Naive thymus-derived CD8-positive, alpha-beta T cell (primary cell): ENCODE results near the gene CREG2. TPM values are rescaled to one million over a fixed set of nuclear protein-coding genes. Genes with fewer than 3 reads are reported as not detected.

ENCODE experiments used
- ATAC-seq, 2 donors: fragments of 150-1000 bp; cut with Tn5 transposase in 1 of 2; sonication (Bioruptor Pico), chemical (Tn5 transposase) in 1 of 2; 1 replicate in 1 of 2; 2 replicates in 1 of 2; pipeline ENCODE4 v1.10.0; 2021; ENCODE audit warnings: mild to moderate bottlenecking in 2 of 2, moderate library complexity in 2 of 2
- POLR2A ChIA-PET: fragments of 350-600 bp; sonication (Branson Sonifier 250); formaldehyde crosslinking; loops from one replicate; lab custom pipeline; 2021; ENCODE audit warnings: antibody characterized with exemption; lab: Charles Lee
- DNase-seq, 10 donors: peaks; one replicate each; pipeline versions ENCODE4 v3.0.0 to v3.0.0-alpha.2; 2020 to 2022
- H3K27ac Mint-ChIP-seq, 10 donors: one replicate each; pipeline ENCODE4 v1.8.0; 2020 to 2022; ENCODE audit warnings: mild to moderate bottlenecking in 10 of 10, mixed read lengths in 10 of 10, moderate library complexity in 4 of 10, inconsistent platforms in 1 of 10
- H3K27me3 Mint-ChIP-seq, 5 donors: one replicate each; pipeline ENCODE4 v1.8.0; 2021 to 2022; ENCODE audit warnings: mixed read lengths in 5 of 5
- H3K36me3 Mint-ChIP-seq, 3 donors: one replicate each; pipeline ENCODE4 v1.8.0; 2020 to 2022; ENCODE audit warnings: mixed read lengths in 3 of 3, mild to moderate bottlenecking in 2 of 3, inconsistent platforms in 1 of 3
- H3K4me1 Mint-ChIP-seq, 4 donors: one replicate each; pipeline ENCODE4 v1.8.0; 2021 to 2022; ENCODE audit warnings: mixed read lengths in 4 of 4
- H3K4me3 Mint-ChIP-seq, 10 donors: one replicate each; pipeline ENCODE4 v1.8.0; 2020 to 2022; ENCODE audit warnings: mild to moderate bottlenecking in 10 of 10, mixed read lengths in 10 of 10, moderate library complexity in 6 of 10, inconsistent platforms in 1 of 10
- H3K9me3 Mint-ChIP-seq, 9 donors: one replicate each; pipeline ENCODE4 v1.8.0; 2020 to 2022; ENCODE audit warnings: mixed read lengths in 9 of 9, mild to moderate bottlenecking in 3 of 9, inconsistent platforms in 1 of 9, moderate library complexity in 1 of 9
- polyA plus RNA-seq, 3 donors: library from polyadenylated mRNA; unstranded; fragments of 300-500 nt; fragmentation: Illumina TruSeq; gene quantifications; one replicate each; pipeline ENCODE4 v1.2.3, GENCODE V29; 2021
- total RNA-seq, 8 experiments: library from RNA in 2 of 8; stranded (reverse) in 2 of 8; gene quantifications; one replicate each; pipeline ENCODE4 v1.2.3 and lab custom pipeline; 2021 to 2026

The CREG2 gene
- total and polyA plus RNA-seq, 5 experiments from 2014 or later: not detected

- ATAC-seq (peak; percentile 72 to 75), DNase-seq (peak; percentile 82 to 94 (median 88))
- Mint-ChIP-seq H3K27ac (peak within 1 kb of the TSS; percentile 89 to 99 (median 98)), H3K9me3 (no peaks in the 10 kb centered on the region), H3K4me1 (peaks cover 33 to 83% (median 75%) of the 10 kb centered on the region in 4 donors), H3K27me3 (no peaks in the 10 kb centered on the region), H3K4me3 (peak within 1 kb of the TSS; percentile 86 to 100 (median 97)), H3K36me3 (peaks cover 0 to 21% (median 3%) of the 10 kb centered on the region in 3 donors)
- POLR2A ChIA-PET: interaction anchor here (0.5 to 6.8 kb wide), 18 partner anchors 9 to 693 kb away, joined by 3 to 94 read pairs (median 4); partner anchors contain the start of genes CNOT11 and RPL31
Measured at GRCh38 chr2:101308432-101309210, 78.7 kb downstream of the CREG2 start, which contains the start of gene RNF149. RNF149 (minus strand) TSS chr2:101308701; CDS start chr2:101308588, 113 bp downstream.

- H3K9me3 Mint-ChIP-seq: no peaks in the 10 kb centered on the region
- DNase-seq (peak in 3 of 10 donors; percentile 22 to 63 (median 35)), ATAC-seq (peak; percentile 15 to 19)
- H3K27ac Mint-ChIP-seq: peak overlapping the region; percentile 89 to 99 (median 98)
- peaks cover 0 to 24% (median 3%) of the 10 kb centered on the region in 3 donors for H3K36me3 Mint-ChIP-seq
- POLR2A ChIA-PET: interaction anchor here (0.7 to 6.8 kb wide), 10 partner anchors 9 to 306 kb away, joined by 3 to 94 read pairs (median 8); partner anchors contain the start of genes CNOT11 and RPL31
- peak overlapping the region; percentile 86 to 100 (median 97) for H3K4me3 Mint-ChIP-seq
- peaks cover 33 to 82% (median 78%) of the 10 kb centered on the region in 4 donors for H3K4me1 Mint-ChIP-seq
- H3K27me3 Mint-ChIP-seq: no peaks in the 10 kb centered on the region
Measured at GRCh38 chr2:101307950-101308431, 79.3 kb downstream of the CREG2 start.

DNA sequence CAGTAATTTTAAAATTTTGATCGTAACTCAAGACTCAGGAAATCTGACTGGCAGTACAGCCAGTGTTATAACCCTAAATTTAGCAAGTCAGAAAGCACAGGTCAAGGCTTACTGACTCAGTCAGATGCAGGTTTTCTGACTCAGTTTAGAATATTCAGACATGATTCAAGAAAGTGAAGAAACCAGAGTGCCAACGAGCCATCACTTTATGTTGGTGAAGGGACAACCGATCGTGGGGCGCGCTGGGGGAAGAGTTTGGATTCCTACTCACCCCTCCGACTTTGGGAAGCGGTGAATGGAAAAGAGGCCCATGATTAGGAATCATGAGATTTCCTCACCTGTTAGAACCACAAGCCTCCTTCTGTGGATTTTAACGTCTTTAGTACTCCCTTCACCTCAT is 79.8 kb downstream of the CREG2 start:
- H3K9me3 Mint-ChIP-seq: no peaks in the 10 kb centered on the region
- no peaks in the 10 kb centered on the region for H3K27me3 Mint-ChIP-seq
- POLR2A ChIA-PET: interaction anchor here (1.5 to 6.8 kb wide), 3 partner anchors 8 to 21 kb away, joined by 7 to 94 read pairs (median 9); no protein-coding TSS in a partner anchor
- H3K36me3 Mint-ChIP-seq: peaks cover 0 to 29% (median 3%) of the 10 kb centered on the region in 3 donors
- peak overlapping the region; percentile 89 to 99 (median 98) for H3K27ac Mint-ChIP-seq
- ATAC-seq (no peak), DNase-seq (peak in 3 of 10 donors; percentile 12 to 20 (median 12))
- peaks cover 35 to 83% (median 79%) of the 10 kb centered on the region in 4 donors for H3K4me1 Mint-ChIP-seq
- H3K4me3 Mint-ChIP-seq: peak overlapping the region; percentile 86 to 100 (median 97)

DNA sequence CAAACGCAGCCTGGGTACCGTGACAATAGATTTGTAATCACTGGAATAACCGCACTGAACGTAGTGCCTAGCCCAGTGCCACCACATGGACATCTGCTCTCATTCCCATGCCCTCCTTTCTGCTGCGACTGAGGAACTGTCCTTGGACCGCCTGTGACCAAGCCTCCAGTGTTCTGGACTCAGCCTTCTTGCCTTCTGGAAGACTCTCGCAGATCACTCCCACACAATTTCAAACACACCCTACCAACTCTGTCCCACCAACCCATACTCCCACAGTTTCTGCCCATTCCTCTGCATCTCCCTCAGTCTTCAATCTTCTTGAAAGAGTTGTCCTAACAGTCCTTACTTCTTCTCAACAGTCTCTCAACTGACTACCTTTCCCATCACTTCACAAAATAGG is 80.9 kb downstream of the CREG2 start:
- peaks cover 34 to 84% (median 81%) of the 10 kb centered on the region in 4 donors for H3K4me1 Mint-ChIP-seq
- POLR2A ChIA-PET: interaction anchor here (0.9 to 6.8 kb wide), 6 partner anchors 8 to 55 kb away, joined by 3 to 94 read pairs (median 3); no protein-coding TSS in a partner anchor
- ATAC-seq: peak in 1 of 2 donors; percentile 2
- H3K9me3 Mint-ChIP-seq: no peaks in the 10 kb centered on the region
- H3K27me3 Mint-ChIP-seq: no peaks in the 10 kb centered on the region
- peak overlapping the region; percentile 89 to 99 (median 98) for H3K27ac Mint-ChIP-seq
- DNase-seq: no peak
- H3K36me3 Mint-ChIP-seq: peaks cover 0 to 38% (median 3%) of the 10 kb centered on the region in 3 donors
- peak overlapping the region; percentile 86 to 100 (median 97) for H3K4me3 Mint-ChIP-seq

- Mint-ChIP-seq H3K4me3 (peak overlapping the region; percentile 86 to 100 (median 97)), H3K4me1 (peaks cover 33 to 84% (median 80%) of the 10 kb centered on the region in 4 donors), H3K27ac (peak overlapping the region; percentile 89 to 99 (median 98)), H3K9me3 (no peaks in the 10 kb centered on the region), H3K27me3 (no peaks in the 10 kb centered on the region), H3K36me3 (peaks cover 0 to 39% (median 3%) of the 10 kb centered on the region in 3 donors)
- DNase-seq: no peak
- ATAC-seq: no peak
- POLR2A ChIA-PET: interaction anchor here (1.4 to 2.1 kb wide), 2 partner anchors 23 to 54 kb away, joined by 3 to 7 read pairs; no protein-coding TSS in a partner anchor
Measured at GRCh38 chr2:101305492-101306078, 81.7 kb downstream of the CREG2 start.

GRCh38 chr2:101305035-101305434 is 82.3 kb downstream of the CREG2 start:
- peaks cover 30 to 84% (median 80%) of the 10 kb centered on the region in 4 donors for H3K4me1 Mint-ChIP-seq
- DNase-seq (no peak), ATAC-seq (no peak)
- POLR2A ChIA-PET: interaction anchor here (1.4 to 2.1 kb wide), 2 partner anchors 23 to 53 kb away, joined by 3 to 7 read pairs; no protein-coding TSS in a partner anchor
- peak overlapping the region; percentile 89 to 99 (median 98) for H3K27ac Mint-ChIP-seq
- no peaks in the 10 kb centered on the region for H3K9me3 Mint-ChIP-seq
- no peaks in the 10 kb centered on the region for H3K27me3 Mint-ChIP-seq
- H3K36me3 Mint-ChIP-seq: peaks cover 0 to 39% (median 3%) of the 10 kb centered on the region in 3 donors
- peak overlapping the region; percentile 86 to 100 (median 97) for H3K4me3 Mint-ChIP-seq

- ATAC-seq: no peak
- Mint-ChIP-seq H3K36me3 (peaks cover 0 to 45% (median 3%) of the 10 kb centered on the region in 3 donors), H3K4me3 (peak overlapping the region in 9 of 10 donors; percentile 29 to 100 (median 70)), H3K4me1 (peaks cover 38 to 86% (median 80%) of the 10 kb centered on the region in 4 donors), H3K27me3 (no peaks in the 10 kb centered on the region), H3K27ac (peak overlapping the region; percentile 29 to 99 (median 88)), H3K9me3 (no peaks in the 10 kb centered on the region)
- no peak for DNase-seq
- POLR2A ChIA-PET: interaction anchor here (0.5 to 1.3 kb wide), 2 partner anchors 11 to 25 kb away, joined by 3 to 4 read pairs; no protein-coding TSS in a partner anchor
Measured at GRCh38 chr2:101303688-101304087, 83.6 kb downstream of the CREG2 start.

DNA sequence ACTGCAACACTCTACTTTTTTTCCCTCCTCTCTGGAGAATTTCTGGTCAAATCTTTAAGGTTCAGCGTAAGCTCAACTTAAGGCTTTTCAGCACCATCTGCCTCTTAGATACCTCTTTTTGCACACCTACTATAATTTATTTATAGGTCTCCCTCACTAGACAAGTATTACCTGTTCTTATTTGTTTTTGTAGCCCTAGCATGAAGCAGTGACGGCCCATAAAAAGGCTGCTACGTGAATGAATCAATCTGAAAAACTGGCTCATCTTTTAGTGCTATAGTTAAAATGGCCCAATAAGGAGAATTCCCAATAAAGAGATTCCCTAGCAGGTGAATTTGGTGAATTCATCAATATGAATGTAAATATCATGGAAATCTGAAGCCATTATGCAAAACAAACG is 85.3 kb downstream of the CREG2 start:
- peaks cover 44 to 96% (median 92%) of the 10 kb centered on the region in 4 donors for H3K4me1 Mint-ChIP-seq
- peaks cover 0 to 49% (median 3%) of the 10 kb centered on the region in 3 donors for H3K36me3 Mint-ChIP-seq
- peak overlapping the region in 6 of 10 donors; percentile 1 to 59 (median 32) for H3K4me3 Mint-ChIP-seq
- H3K27ac Mint-ChIP-seq: peak overlapping the region in 8 of 10 donors; percentile 40 to 76 (median 60)
- no peaks in the 10 kb centered on the region for H3K9me3 Mint-ChIP-seq
- POLR2A ChIA-PET: no interaction called here
- H3K27me3 Mint-ChIP-seq: no peaks in the 10 kb centered on the region
- ATAC-seq (no peak), DNase-seq (no peak)

DNA sequence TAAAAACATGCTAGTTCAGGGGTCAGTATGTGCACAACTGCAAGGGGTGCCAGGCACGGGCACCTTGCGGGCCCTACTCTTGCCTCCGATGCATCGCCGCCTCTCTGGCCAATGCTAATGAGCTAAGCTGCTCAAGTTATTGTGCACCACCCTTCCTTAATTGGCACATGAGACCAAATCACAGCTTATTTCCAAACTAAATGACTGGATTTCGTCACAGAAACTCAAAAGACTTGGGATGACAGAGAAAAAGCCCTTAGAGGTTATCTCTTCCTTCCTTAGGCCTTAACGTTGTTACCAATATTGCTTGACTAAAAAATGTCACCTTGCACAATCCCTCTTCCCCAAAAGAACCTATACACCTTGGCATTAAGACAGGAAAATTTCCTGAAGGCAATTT is 86.5 kb downstream of the CREG2 start:
- H3K36me3 Mint-ChIP-seq: peaks cover 0 to 57% (median 0%) of the 10 kb centered on the region in 3 donors
- peak overlapping the region in 9 of 10 donors; percentile 14 to 88 (median 44) for H3K27ac Mint-ChIP-seq
- no peaks in the 10 kb centered on the region for H3K9me3 Mint-ChIP-seq
- POLR2A ChIA-PET: interaction anchor here (1.0 kb wide), 1 partner anchor 28 kb away, joined by 3 read pairs; no protein-coding TSS in a partner anchor
- DNase-seq (no peak), ATAC-seq (no peak)
- no peaks in the 10 kb centered on the region for H3K27me3 Mint-ChIP-seq
- H3K4me1 Mint-ChIP-seq: peaks cover 37 to 96% (median 91%) of the 10 kb centered on the region in 4 donors
- H3K4me3 Mint-ChIP-seq: peak overlapping the region in 9 of 10 donors; percentile 4 to 76 (median 27)

DNA sequence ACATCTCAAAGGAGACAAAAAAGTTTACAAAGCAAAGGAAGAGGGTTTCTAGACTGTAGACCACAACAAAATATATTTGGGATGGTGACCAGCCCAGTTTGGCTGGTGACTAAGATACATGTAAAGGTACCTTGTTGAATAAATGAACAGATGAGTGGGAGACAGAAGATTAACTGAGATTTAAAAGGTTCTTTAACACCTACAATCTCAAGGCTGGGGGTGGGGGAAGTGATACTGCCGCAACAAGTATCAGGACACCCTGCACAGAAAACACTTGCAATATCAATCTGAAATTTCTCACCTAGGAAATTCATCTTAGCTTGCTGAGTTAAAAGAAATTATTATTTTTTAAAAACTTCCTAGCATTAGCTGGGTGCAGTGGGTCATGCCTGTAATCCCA is 87.1 kb downstream of the CREG2 start:
- Mint-ChIP-seq H3K9me3 (no peaks in the 10 kb centered on the region), H3K27me3 (no peaks in the 10 kb centered on the region), H3K27ac (peak overlapping the region; percentile 23 to 91 (median 76)), H3K4me1 (peaks cover 30 to 96% (median 88%) of the 10 kb centered on the region in 4 donors), H3K4me3 (peak overlapping the region in 9 of 10 donors; percentile 26 to 76 (median 62)), H3K36me3 (peaks cover 0 to 56% (median 0%) of the 10 kb centered on the region in 3 donors)
- peak in 1 of 2 donors; percentile 17 for ATAC-seq
- POLR2A ChIA-PET: interaction anchor here (1.0 to 1.1 kb wide), 2 partner anchors 8 to 28 kb away, joined by 3 to 7 read pairs; partner anchors contain the start of gene RNF149
- no peak for DNase-seq

DNA sequence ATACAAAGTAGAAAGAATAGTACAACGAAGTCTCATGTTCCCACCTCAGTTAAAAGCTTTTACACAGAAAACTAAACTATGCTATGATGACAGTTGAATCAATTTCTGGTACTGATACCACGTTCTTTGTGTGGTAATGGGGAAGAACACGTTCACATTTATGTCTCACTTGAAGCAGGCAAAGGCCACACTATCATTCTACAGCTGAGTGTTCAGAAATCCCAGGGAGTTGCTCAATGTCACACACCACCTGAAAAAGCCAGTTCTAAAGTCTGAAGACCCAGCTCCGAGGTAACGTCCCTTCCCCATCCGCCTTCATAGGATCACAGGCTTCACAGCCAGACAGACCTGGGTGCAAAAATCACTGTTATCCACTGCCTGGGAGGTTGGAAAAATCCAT is 87.7 kb downstream of the CREG2 start:
- peak overlapping the region; percentile 26 to 76 (median 60) for H3K4me3 Mint-ChIP-seq
- H3K27ac Mint-ChIP-seq: peak overlapping the region; percentile 23 to 91 (median 77)
- H3K36me3 Mint-ChIP-seq: peaks cover 0 to 57% (median under 1%) of the 10 kb centered on the region in 3 donors
- DNase-seq: no peak
- peaks cover 29 to 97% (median 85%) of the 10 kb centered on the region in 4 donors for H3K4me1 Mint-ChIP-seq
- peak in 1 of 2 donors; percentile 25 for ATAC-seq
- H3K9me3 Mint-ChIP-seq: no peaks in the 10 kb centered on the region
- H3K27me3 Mint-ChIP-seq: no peaks in the 10 kb centered on the region
- POLR2A ChIA-PET: interaction anchor here (0.8 to 1.1 kb wide), 3 partner anchors 9 to 29 kb away, joined by 3 to 7 read pairs (median 3); partner anchors contain the start of gene RNF149
